ENCODE measurements around the gene WSCD2. TPM values are rescaled to one million over a fixed set of nuclear protein-coding genes. Genes with fewer than 3 reads are reported as not detected.

Gene WSCD2
- total RNA-seq, 1 donor from 2014 or later: 4.2 TPM

- no peaks in the 10 kb centered on the region for H3K36me3 ChIP-seq
- intact Hi-C loops (cut with DNase I): no loop called here
- H3K9me3 ChIP-seq: no peaks in the 10 kb centered on the region
- peaks cover 33% of the 10 kb centered on the region for H3K4me1 ChIP-seq
- H3K4me3 ChIP-seq: no peak overlapping the region
- no peak overlapping the region for H3K27ac ChIP-seq
- H3K27me3 ChIP-seq: no peaks in the 10 kb centered on the region
- TF ChIP-seq POLR2A (IDR thresholded peaks at IDR 0.05) (no peak), POLR2AphosphoS5 (IDR thresholded peaks at IDR 0.05; ENCODE audit: insufficient read depth in 1 of 2, low read depth in 1 of 2) (no peak), CTCF (IDR thresholded peaks at IDR 0.05) (no peak)
- no peak for DNase-seq (ENCODE audit: extremely low spot score in 2 of 2)
Observed at GRCh38 chr12:108117163-108117849, 11.8 kb upstream of the WSCD2 start.

GRCh38 chr12:108117902-108118301 is 11.2 kb upstream of the WSCD2 start:
- Histone ChIP-seq H3K9me3 (no peaks in the 10 kb centered on the region), H3K4me1 (peaks cover 31% of the 10 kb centered on the region), H3K27me3 (no peaks in the 10 kb centered on the region), H3K4me3 (no peak overlapping the region), H3K36me3 (no peaks in the 10 kb centered on the region), H3K27ac (no peak overlapping the region)
- TF ChIP-seq POLR2AphosphoS5 (IDR thresholded peaks at IDR 0.05; ENCODE audit: insufficient read depth in 1 of 2, low read depth in 1 of 2) (no peak), CTCF (IDR thresholded peaks at IDR 0.05) (no peak), POLR2A (IDR thresholded peaks at IDR 0.05) (no peak)
- intact Hi-C loops (cut with DNase I): no loop called here
- no peak for DNase-seq (ENCODE audit: extremely low spot score in 2 of 2)

- TF ChIP-seq CTCF (IDR thresholded peaks at IDR 0.05) (no peak), POLR2A (IDR thresholded peaks at IDR 0.05) (no peak), POLR2AphosphoS5 (IDR thresholded peaks at IDR 0.05; ENCODE audit: insufficient read depth in 1 of 2, low read depth in 1 of 2) (no peak)
- Histone ChIP-seq H3K9me3 (no peaks in the 10 kb centered on the region), H3K27ac (no peak overlapping the region), H3K4me3 (no peak overlapping the region), H3K4me1 (peaks cover 18% of the 10 kb centered on the region), H3K27me3 (no peaks in the 10 kb centered on the region), H3K36me3 (no peaks in the 10 kb centered on the region)
- intact Hi-C loops (cut with DNase I): no loop called here
- DNase-seq (ENCODE audit: extremely low spot score in 2 of 2): no peak
Observed at GRCh38 chr12:108119126-108119973, 9.7 kb upstream of the WSCD2 start.

GRCh38 chr12:108119974-108120862 is 8.9 kb upstream of the WSCD2 start:
- intact Hi-C loops (cut with DNase I): no loop called here
- Histone ChIP-seq H3K27me3 (no peaks in the 10 kb centered on the region), H3K36me3 (no peaks in the 10 kb centered on the region), H3K4me1 (peaks cover 9% of the 10 kb centered on the region), H3K9me3 (no peaks in the 10 kb centered on the region), H3K4me3 (no peak overlapping the region), H3K27ac (no peak overlapping the region)
- TF ChIP-seq CTCF (IDR thresholded peaks at IDR 0.05): no peak
- no peak for TF ChIP-seq POLR2A (IDR thresholded peaks at IDR 0.05)
- TF ChIP-seq POLR2AphosphoS5 (IDR thresholded peaks at IDR 0.05; ENCODE audit: insufficient read depth in 1 of 2, low read depth in 1 of 2): no peak
- no peak for DNase-seq (ENCODE audit: extremely low spot score in 2 of 2)

All from vagina (tissue), 2 donors.